Neural crest cell (in vitro differentiated cells): Measurements from ENCODE around the gene PRSS22. TPM values are rescaled to one million over a fixed set of nuclear protein-coding genes. Genes with fewer than 3 reads are reported as not detected.
"Not testable (repeated sequence)": the region's sequence is repeated elsewhere in the genome, so short reads cannot be mapped to it uniquely, and the experiment has no call there.

ENCODE experiments used
- DNase-seq: peaks from one replicate; pipeline ENCODE4 v3.0.0; 2021; ENCODE audit warnings: low read depth, mixed read lengths, low spot score
- H3K27ac Mint-ChIP-seq: one replicate; pipeline ENCODE4 v1.8.0; 2021; ENCODE audit warnings: mild to moderate bottlenecking, mixed read lengths; ENCODE audit not compliant: unreplicated experiment
- H3K27me3 Mint-ChIP-seq: 2 replicates; pipeline ENCODE4 v1.8.0; 2021; ENCODE audit warnings: low read depth, mild to moderate bottlenecking, mixed read lengths
- H3K36me3 Mint-ChIP-seq: 2 replicates; pipeline ENCODE4 v1.8.0; 2021; ENCODE audit warnings: low read depth, mild to moderate bottlenecking, mixed read lengths
- H3K4me1 Mint-ChIP-seq: 2 replicates; pipeline ENCODE4 v1.8.0; 2021; ENCODE audit warnings: mixed read lengths
- H3K4me3 Mint-ChIP-seq: one replicate; pipeline ENCODE4 v1.8.0; 2021; ENCODE audit warnings: mild to moderate bottlenecking, mixed read lengths
- H3K9me3 Mint-ChIP-seq: 2 replicates; pipeline ENCODE4 v1.8.0; 2021; ENCODE audit warnings: mixed read lengths
- long read RNA-seq: library from polyadenylated mRNA; unstranded; transcript quantifications from one replicate; pipeline ENCODE4 v2.0.0, GENCODE V29; 2020
- total RNA-seq: library from RNA; stranded (reverse); gene quantifications from 2 replicates; pipeline ENCODE4 v1.2.1, GENCODE V29; 2021
- TF ChIP-seq, protein P1 (sequence below): fragments of 200-600 bp; sonication (generic); conservative IDR thresholded peaks from 2 replicates; pipeline ENCODE4 v1.5.0; 2021; ENCODE audit warnings: antibody characterized with exemption, mild to moderate bottlenecking

Gene PRSS22, protein sequence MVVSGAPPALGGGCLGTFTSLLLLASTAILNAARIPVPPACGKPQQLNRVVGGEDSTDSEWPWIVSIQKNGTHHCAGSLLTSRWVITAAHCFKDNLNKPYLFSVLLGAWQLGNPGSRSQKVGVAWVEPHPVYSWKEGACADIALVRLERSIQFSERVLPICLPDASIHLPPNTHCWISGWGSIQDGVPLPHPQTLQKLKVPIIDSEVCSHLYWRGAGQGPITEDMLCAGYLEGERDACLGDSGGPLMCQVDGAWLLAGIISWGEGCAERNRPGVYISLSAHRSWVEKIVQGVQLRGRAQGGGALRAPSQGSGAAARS
- not detected in 2 replicates for total RNA-seq
- long read RNA-seq: 0 reads

- H3K36me3 Mint-ChIP-seq: no peaks in the 10 kb centered on the region
- peak within 1 kb of the TSS; percentile 72 for H3K27ac Mint-ChIP-seq
- H3K27me3 Mint-ChIP-seq: peaks cover 65% of the 10 kb centered on the region
- TF ChIP-seq, protein P1, sequence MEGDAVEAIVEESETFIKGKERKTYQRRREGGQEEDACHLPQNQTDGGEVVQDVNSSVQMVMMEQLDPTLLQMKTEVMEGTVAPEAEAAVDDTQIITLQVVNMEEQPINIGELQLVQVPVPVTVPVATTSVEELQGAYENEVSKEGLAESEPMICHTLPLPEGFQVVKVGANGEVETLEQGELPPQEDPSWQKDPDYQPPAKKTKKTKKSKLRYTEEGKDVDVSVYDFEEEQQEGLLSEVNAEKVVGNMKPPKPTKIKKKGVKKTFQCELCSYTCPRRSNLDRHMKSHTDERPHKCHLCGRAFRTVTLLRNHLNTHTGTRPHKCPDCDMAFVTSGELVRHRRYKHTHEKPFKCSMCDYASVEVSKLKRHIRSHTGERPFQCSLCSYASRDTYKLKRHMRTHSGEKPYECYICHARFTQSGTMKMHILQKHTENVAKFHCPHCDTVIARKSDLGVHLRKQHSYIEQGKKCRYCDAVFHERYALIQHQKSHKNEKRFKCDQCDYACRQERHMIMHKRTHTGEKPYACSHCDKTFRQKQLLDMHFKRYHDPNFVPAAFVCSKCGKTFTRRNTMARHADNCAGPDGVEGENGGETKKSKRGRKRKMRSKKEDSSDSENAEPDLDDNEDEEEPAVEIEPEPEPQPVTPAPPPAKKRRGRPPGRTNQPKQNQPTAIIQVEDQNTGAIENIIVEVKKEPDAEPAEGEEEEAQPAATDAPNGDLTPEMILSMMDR: no peak
- peaks cover 10% of the 10 kb centered on the region for H3K9me3 Mint-ChIP-seq
- H3K4me3 Mint-ChIP-seq: no peak within 1 kb of the TSS
- no peak for DNase-seq
- H3K4me1 Mint-ChIP-seq: no peaks in the 10 kb centered on the region
These were observed at the start of gene PRSS22 for GRCh38 chr16:2857451-2858244. PRSS22 (minus strand) TSS chr16:2858170; CDS start chr16:2858104, 66 bp downstream.

- DNase-seq: peak; percentile 55
- H3K4me1 Mint-ChIP-seq: peaks cover 33% of the 10 kb centered on the region
- H3K27me3 Mint-ChIP-seq: peaks cover 16% of the 10 kb centered on the region
- H3K36me3 Mint-ChIP-seq, H3K9me3 Mint-ChIP-seq, H3K27ac Mint-ChIP-seq: not testable (repeated sequence)
- TF ChIP-seq, protein P1: peak; percentile 65
- H3K4me3 Mint-ChIP-seq: peak overlapping the region; percentile 76
These were observed 49.2 kb upstream of the PRSS22 start for GRCh38 chr16:2907084-2907753.

DNA sequence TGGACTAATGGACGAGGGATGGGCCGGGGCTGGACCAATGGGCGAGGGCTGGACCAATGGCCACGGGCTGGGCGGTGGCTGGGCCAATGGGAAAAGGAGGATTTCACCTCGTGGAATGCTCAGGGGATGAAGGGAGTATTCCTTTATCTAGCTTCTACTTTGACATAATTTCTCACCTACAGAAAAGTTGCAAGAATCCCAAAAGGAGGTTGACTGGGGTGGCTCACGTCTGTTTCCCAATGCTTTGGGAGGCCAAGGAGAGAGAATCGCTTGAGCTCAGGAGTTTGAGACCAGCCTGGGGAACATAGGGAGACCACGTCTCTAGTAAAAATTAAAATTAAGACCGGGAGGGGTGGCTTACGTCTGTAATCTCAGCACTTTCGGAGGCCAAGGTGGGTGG, 48.0 kb upstream of the PRSS22 start:
- TF ChIP-seq, protein P1: no peak
- Mint-ChIP-seq H3K9me3 (peaks cover 5% of the 10 kb centered on the region), H3K4me1 (peaks cover 26% of the 10 kb centered on the region), H3K36me3 (peaks cover 3% of the 10 kb centered on the region), H3K27me3 (peaks cover 14% of the 10 kb centered on the region), H3K27ac (peak overlapping the region; percentile 73), H3K4me3 (peak overlapping the region; percentile 97)
- no peak for DNase-seq

DNA sequence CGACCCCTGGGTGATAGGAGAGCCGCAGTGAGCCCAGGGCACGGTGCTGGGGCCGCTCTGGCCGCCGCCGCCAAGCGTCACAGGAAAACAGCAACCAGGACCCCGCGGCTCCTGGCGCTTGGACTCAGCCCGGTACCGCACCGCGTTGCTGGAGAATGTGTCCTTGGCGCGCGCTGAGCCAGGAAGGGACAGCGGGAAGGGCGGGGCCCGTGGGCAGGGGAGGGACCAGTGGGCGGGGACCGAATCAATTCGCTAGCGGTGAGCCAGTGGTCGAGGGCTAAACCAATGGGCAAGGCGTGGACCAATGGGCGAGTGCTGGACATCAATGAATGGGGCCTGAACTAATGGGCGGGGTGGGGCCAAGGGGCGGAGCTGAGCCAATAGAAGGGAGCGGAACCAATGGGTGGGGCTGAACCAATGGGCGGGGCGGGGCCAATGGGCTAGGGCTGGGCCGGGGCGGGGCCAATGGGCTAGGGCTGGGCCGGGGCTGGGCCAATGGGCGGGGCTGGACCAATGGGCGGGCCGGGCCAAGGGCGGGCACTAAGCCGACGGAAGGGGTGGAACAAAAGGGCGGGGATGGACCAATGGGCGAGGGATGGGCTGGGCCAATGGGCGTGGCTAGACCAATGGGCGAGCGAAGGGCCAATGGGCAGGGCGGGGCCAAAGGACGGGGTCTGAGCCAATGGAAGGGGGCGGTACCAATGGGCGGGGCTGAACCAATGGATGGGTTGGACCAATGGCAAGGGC, 47.4 kb upstream of the PRSS22 start:
- peaks cover 3% of the 10 kb centered on the region for H3K36me3 Mint-ChIP-seq
- TF ChIP-seq, protein P1: no peak
- H3K27ac Mint-ChIP-seq: peak overlapping the region; percentile 73

DNA sequence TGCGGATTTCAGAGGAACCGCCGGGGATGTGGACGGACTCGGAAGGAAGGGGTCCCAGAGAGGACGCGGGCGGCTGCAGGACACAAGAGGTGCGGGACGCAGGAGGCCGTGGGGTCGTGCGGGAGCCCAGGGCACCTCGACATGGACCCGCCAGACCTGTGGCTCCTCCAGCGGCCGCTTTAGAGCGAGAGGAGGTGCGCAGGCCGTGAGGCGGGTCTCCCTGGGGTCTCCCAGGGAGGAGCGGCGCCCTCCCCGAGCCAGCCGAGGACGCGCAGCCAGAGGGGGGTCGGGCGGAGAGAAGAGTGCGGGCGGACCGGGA, 46.9 kb upstream of the PRSS22 start:
- Mint-ChIP-seq H3K27me3 (peaks cover 9% of the 10 kb centered on the region), H3K9me3 (peaks cover 5% of the 10 kb centered on the region), H3K4me3 (peak overlapping the region; percentile 97), H3K36me3 (peaks cover 3% of the 10 kb centered on the region), H3K27ac (peak overlapping the region; percentile 98), H3K4me1 (peaks cover 26% of the 10 kb centered on the region)
- no peak for DNase-seq
- TF ChIP-seq, protein P1: no peak

More for the DNA sequence above, 47.4 kb upstream of the PRSS22 start:
- Mint-ChIP-seq H3K4me3 (peak overlapping the region; percentile 97), H3K4me1 (peaks cover 26% of the 10 kb centered on the region), H3K9me3 (peaks cover 5% of the 10 kb centered on the region), H3K27me3 (peaks cover 11% of the 10 kb centered on the region)
- DNase-seq: peak; percentile 97
